Ascending aorta (tissue), 2 donors: ENCODE data around the gene ERC1. TPM values are rescaled to one million over a fixed set of nuclear protein-coding genes. Genes with fewer than 3 reads are reported as not detected.

ENCODE experiments used
- DNase-seq, 2 donors: peaks; one replicate each; pipeline ENCODE4 v3.0.0-alpha.2; 2019; ENCODE audit warnings: low spot score in 2 of 2
- H3K27ac ChIP-seq, 2 donors: fragments of 200-600 bp; sonication (generic); one replicate each; pipeline ENCODE4 v1.5.1; 2016 to 2017; ENCODE audit warnings: mild to moderate bottlenecking in 1 of 2
- H3K27me3 ChIP-seq: fragments of 200-600 bp; sonication (generic); one replicate; pipeline ENCODE4 v1.5.1; 2017
- H3K36me3 ChIP-seq, 2 donors: fragments of 200-600 bp; sonication (generic); one replicate each; pipeline ENCODE4 v1.5.1; 2016
- H3K4me1 ChIP-seq, 2 donors: fragments of 200-600 bp; sonication (generic); one replicate each; pipeline ENCODE4 v1.5.1; 2016 to 2017; ENCODE audit warnings: mild to moderate bottlenecking in 1 of 2
- H3K4me3 ChIP-seq, 2 donors: fragments of 200-600 bp; sonication (generic); one replicate each; pipeline ENCODE4 v1.5.1; 2016 to 2017; ENCODE audit warnings: mild to moderate bottlenecking in 1 of 2
- H3K9me3 ChIP-seq, 2 donors: fragments of 200-600 bp; sonication (generic); one replicate each; pipeline ENCODE4 v1.5.1; 2016
- intact Hi-C: fragments of 100-400 bp; cut with DNase I; formaldehyde crosslinking; loops from one replicate; pipeline ENCODE4 v1.15.1; 2023
- total RNA-seq: library from RNA; depleted of rRNA; stranded (reverse); fragments of >200 nt; gene quantifications from one replicate; pipeline ENCODE4 v1.1.0, GENCODE V29; 2016
- TF ChIP-seq, protein P1 (sequence below), 3 experiments: fragments of 200-600 bp in 2 of 3; fragments of 450-650 bp in 1 of 3; sonication (generic) in 2 of 3; IDR thresholded peaks; one replicate each; pipeline ENCODE4 v1.5.1; 2016 to 2019; ENCODE audit warnings: antibody characterized with exemption in 3 of 3, mild to moderate bottlenecking in 1 of 3, moderate library complexity in 1 of 3

Gene ERC1
- total RNA-seq, 1 donor from 2014 or later: 41.4 TPM

DNA sequence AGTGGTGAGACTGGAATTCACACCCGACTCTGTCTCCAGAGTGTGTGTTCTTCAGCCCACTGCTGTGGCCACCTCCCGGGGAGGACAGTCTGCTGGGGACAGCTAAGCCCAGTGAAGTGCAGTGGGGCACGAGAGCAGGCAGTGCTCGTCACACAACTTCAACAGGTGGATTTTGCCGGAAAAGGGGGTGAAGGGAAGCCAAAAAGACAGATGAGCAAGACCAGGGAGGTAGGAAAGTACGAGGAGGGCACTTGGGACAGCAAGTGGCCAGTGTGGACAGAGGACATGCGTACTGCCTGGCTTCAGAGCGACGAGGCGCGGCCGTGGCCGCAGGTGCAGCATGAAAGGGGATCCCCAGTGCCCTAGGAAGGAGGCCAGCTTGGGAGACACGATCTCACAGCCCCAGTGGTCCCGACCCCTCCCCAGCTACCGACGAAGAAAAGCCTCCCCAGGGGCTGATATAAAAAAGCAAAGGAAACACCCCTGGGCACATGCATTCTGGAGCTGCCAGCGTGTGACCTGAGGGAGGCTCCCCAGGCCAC lies 507.2 kb downstream of the ERC1 start:
- TF ChIP-seq, protein P1, sequence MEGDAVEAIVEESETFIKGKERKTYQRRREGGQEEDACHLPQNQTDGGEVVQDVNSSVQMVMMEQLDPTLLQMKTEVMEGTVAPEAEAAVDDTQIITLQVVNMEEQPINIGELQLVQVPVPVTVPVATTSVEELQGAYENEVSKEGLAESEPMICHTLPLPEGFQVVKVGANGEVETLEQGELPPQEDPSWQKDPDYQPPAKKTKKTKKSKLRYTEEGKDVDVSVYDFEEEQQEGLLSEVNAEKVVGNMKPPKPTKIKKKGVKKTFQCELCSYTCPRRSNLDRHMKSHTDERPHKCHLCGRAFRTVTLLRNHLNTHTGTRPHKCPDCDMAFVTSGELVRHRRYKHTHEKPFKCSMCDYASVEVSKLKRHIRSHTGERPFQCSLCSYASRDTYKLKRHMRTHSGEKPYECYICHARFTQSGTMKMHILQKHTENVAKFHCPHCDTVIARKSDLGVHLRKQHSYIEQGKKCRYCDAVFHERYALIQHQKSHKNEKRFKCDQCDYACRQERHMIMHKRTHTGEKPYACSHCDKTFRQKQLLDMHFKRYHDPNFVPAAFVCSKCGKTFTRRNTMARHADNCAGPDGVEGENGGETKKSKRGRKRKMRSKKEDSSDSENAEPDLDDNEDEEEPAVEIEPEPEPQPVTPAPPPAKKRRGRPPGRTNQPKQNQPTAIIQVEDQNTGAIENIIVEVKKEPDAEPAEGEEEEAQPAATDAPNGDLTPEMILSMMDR (IDR thresholded peaks at IDR 0.05): no peak
- intact Hi-C loops: loop anchor here (5.0 kb wide), 1 partner anchor 71 kb away; no protein-coding TSS in a partner anchor
- no peaks in the 10 kb centered on the region for H3K9me3 ChIP-seq
- no peak for DNase-seq
- H3K4me3 ChIP-seq: no peak overlapping the region
- no peaks in the 10 kb centered on the region for H3K27me3 ChIP-seq
- peaks cover 0 to 8% of the 10 kb centered on the region in 2 donors for H3K4me1 ChIP-seq
- H3K36me3 ChIP-seq: peaks cover 0 to 3% of the 10 kb centered on the region in 2 donors
- H3K27ac ChIP-seq: no peak overlapping the region

DNA sequence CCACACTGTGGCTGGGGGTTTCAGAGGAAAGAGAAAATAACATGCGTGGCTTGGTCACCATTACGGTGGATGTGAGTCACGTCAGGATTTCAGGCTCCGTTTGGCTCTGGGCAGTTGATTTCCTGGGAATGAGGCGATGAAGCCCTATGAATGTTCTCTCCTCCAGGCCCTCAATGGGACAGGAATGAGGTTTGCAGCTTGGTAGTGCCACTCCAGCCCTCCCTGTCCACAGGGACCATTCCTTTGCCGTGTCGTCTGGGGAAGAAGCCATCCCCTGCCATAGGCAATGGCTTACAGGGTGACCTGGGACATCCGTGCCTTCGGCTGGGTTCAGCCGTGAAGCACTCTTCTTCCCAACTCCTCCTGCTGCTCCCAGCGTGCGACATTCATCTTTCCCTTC lies 508.3 kb downstream of the ERC1 start:
- Histone ChIP-seq H3K27ac (no peak overlapping the region), H3K36me3 (no peaks in the 10 kb centered on the region), H3K4me1 (peaks cover 0 to 9% of the 10 kb centered on the region in 2 donors), H3K4me3 (no peak overlapping the region), H3K27me3 (no peaks in the 10 kb centered on the region), H3K9me3 (no peaks in the 10 kb centered on the region)
- TF ChIP-seq, protein P1 (IDR thresholded peaks at IDR 0.05): no peak
- no peak for DNase-seq
- intact Hi-C loops: loop anchor here (5.0 kb wide), 1 partner anchor 72 kb away; no protein-coding TSS in a partner anchor

DNA sequence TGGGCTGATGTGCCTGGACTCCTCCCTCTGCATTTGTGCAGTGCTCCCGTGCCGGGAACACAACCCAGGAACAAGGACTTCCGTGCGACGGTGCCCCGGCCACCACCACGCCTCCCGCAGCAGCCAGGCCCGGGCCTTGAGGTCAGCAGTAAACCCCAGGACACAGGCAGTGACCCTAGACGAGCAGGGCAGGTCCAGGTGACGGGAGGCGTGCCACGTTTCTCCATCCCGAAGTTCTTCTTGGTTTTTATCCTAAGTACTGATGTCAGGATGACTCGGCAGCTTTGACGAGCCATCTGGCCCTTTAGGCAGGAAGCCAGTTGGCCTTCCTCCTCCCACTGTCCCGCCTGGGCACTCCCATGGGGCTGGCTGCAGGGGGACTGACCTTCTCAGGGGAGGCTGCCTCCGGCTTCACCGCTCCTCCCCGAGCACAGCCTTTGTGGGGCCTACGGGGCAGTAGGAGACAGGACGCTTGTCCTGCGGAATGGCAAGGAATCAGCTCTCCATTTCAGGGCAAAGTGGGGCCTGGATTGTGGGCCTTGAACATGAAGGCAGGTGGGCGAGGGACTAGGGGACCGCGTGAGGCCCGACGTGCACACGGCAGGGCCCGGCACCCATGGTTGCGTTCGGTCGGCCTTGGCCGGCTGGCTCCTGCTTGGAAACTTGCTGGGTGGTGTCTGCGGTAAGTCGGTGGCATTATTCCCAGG lies 509.2 kb downstream of the ERC1 start:
- no peak for DNase-seq
- TF ChIP-seq, protein P1 (IDR thresholded peaks at IDR 0.05): no peak
- Histone ChIP-seq H3K36me3 (no peaks in the 10 kb centered on the region), H3K27me3 (no peaks in the 10 kb centered on the region), H3K9me3 (no peaks in the 10 kb centered on the region), H3K4me3 (no peak overlapping the region), H3K4me1 (peaks cover 0 to 9% of the 10 kb centered on the region in 2 donors), H3K27ac (no peak overlapping the region)
- intact Hi-C loops: no loop called here

DNA sequence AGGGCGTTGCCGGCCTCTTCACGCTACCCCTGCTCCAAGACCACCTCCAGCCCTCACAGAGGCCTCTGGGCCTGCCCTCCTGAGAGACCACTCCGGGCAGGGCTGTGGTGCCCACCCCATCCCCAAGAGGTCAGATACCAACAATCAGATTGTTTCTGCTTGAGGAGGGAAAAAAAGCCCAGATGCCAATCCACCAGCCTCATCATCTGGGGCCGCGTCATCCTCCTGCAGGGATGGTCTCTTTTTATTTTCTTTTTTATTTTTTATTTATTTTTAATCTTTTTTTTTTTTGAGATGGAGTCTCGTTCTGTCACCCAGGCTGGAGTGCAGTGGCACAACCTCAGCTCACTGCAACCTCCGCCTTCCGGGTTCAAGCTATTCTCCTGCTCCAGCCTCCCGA lies 510.0 kb downstream of the ERC1 start:
- intact Hi-C loops: no loop called here
- Histone ChIP-seq H3K9me3 (no peaks in the 10 kb centered on the region), H3K27ac (no peak overlapping the region), H3K27me3 (no peaks in the 10 kb centered on the region), H3K36me3 (no peaks in the 10 kb centered on the region), H3K4me3 (no peak overlapping the region), H3K4me1 (peaks cover 0 to 9% of the 10 kb centered on the region in 2 donors)
- TF ChIP-seq, protein P1 (IDR thresholded peaks at IDR 0.05): no peak
- DNase-seq: no peak

DNA sequence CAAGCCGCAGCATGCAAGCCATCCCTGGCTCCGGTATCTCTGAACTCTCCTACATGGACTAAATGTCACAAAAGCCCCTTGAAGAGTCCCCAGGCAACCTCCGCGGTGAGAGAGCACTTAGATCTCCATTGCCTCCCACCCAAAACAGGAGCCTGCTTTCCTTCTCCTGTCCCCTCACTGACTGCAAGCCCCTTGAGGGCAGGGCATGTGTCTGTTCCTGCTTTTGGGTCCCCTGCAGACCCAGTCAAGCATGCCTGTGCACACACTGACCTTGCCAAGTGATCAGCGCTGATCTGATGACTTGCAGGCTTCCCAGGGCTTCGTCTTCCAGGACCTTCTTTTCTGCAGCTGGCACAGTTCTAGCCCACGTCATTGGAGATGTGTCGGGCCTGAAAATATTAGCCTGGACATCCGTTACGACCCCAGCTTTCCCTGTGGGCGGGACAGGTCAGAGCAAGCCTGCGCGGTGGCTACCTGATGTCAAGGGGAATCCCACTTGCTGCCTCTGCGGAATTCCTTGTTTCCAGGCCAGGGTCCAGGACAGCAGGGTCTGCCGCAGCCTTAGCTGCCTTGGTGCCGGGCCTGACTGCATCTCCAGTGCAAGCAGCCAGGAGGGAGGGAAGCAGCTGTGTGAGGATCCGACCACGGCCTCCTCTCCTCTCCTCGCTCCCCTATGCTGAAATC lies 510.8 kb downstream of the ERC1 start:
- Histone ChIP-seq H3K4me3 (no peak overlapping the region), H3K27me3 (no peaks in the 10 kb centered on the region), H3K36me3 (no peaks in the 10 kb centered on the region), H3K27ac (no peak overlapping the region), H3K4me1 (peaks cover 0 to 9% of the 10 kb centered on the region in 2 donors), H3K9me3 (no peaks in the 10 kb centered on the region)
- intact Hi-C loops: no loop called here
- TF ChIP-seq, protein P1 (IDR thresholded peaks at IDR 0.05): no peak
- DNase-seq: no peak
